GM19193 (cell line): ENCODE measurements around the gene CYP19A1.

Experiments used
- POLR2A ChIP-seq: IDR thresholded peaks from 4 replicates; pipeline ENCODE4 v1.6.1; 2011; ENCODE audit not compliant: insufficient read depth, insufficient read length; ENCODE audit errors: extremely low read depth

CYP19A1 gene

DNA sequence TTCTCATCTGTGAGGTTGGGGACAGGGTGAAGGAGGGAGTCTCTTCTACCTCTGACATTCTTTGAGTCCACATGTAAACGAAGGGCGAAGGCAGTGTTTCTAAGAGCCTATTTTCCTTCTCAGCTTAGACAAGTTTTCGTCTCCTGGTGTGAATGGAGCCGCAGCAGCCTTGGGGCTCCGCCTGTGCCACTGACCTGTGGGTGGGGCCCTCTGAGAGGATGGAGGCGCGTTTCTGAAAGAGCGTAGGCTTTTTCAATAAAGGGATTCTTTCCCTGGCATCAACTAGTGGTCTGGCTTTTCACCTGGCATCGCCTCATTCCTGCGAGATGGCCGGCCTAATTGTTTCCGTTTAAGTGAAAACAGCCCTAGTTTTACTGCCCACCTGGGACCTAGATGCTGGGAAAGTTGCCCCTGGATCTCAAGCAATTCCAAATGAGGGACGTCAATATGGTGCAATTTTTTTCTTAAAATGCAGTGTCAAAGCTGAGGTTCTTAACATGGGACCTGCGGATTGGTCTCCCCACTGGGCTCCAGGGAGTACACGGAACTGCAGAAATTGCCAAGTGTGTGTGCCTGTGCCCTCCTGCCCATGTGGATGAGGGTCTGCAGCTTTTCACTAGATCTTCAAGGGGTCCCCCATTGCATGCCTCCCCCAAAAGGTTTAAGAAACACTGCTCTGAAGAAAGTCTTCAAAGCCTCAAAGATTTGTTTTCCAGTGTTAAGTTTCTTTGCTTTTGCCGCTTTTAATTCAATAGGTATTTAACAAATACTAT is 4.0 kb upstream of the CYP19A1 start:
- TF ChIP-seq POLR2A, result no peak

DNA sequence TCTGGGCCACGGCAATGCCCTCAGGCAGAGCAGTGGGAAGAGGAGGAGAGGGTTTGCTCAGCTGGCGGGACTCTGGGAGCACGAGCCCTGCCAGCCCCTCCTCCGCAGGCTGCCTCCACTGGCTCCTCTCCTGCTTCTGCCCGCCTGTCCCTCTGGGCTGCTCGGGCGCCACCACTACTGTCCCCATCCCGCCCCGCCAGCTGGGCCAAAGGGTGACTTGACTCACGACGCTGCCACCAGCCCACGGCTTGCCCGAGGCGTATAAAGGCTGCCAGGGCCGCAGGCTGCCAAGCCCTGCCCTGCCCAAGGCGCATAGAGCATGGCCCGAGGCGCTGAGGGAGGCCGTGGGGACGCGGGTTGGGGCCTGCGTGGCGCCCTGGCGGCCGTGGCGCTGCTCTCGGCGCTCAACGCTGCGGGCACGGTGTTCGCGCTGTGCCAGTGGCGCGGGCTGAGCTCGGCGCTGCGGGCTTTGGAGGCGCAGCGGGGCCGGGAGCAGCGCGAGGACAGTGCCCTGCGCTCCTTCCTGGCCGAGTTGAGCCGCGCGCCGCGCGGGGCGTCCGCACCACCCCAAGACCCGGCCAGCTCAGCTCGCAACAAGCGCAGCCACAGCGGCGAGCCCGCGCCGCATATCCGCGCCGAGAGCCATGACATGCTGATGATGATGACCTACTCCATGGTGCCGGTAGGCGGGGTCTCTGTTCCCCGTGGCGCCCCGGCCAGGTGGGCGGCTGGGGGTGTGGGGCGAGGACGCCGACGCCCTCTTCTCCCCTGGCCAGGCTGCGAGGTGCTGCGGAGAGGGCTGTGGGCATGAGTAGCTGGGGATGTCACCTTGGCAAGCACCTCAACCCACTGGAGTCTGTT is 3.2 kb upstream of the CYP19A1 start, which contains the start of gene GLDN:
TSS of gene GLDN (plus strand) at position 290 of the 861 bp plus-strand sequence. CDS start at position 320, 30 bp downstream.
- no peak for TF ChIP-seq POLR2A

DNA sequence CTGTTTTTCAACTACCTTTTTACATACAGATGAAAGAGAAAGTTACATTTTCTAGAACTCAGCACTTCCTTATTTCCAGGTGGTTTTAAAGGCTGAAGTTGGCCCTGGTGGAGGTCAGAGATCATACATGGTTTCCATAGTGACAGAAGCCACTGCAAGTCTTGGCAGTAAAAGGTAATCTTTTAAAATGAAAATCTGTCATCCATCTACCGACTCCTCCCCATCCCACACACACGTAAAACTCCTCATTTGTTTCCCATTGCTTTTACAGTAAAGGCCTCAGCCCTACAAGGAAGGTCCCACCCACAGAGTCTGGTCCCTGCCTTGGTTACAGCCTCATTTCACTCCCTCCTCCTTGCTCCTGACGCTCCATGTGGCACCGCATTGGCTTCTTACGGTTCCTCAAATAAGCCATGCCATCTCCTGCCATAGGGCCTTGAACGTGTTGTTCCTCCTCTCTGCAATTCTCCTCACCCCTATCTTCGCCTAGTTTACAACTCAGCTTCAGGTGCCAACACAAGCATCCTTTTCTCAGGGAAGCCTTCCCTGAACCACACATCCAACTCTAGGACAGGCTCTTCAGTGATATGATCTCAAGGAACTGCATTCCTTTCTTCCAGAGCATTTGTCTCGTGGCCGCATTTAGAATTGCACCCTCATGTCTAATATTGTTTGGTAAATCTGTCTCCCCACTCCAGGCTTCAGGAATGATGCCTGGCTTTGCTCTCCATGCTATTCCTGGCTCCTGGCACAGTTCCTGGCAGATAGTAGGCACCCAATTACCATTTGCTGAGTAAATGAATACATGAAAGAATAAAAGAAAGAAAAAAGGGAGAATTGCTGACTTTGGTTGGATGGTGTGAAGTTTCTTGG is 2.6 kb downstream of the CYP19A1 start:
- no peak for TF ChIP-seq POLR2A

DNA sequence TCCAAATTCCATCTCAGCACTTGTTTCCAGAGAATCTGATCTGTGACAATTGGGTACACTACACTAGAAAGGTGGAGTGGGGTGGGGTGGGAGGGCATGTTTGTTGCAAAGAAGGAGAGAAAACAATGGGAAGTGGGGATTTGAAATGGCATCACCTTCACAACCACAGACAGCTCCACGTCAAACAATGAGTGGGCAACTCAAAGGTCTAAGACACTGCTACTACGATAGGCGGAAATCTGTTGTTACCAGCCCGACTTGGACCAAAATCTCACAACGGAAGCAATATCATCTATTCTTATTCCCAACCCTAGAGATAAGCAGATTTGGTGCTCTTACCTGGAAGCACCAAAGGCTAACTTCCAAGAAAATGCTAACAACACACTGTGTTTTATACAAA is 3.3 kb downstream of the CYP19A1 start:
- no peak for TF ChIP-seq POLR2A

DNA sequence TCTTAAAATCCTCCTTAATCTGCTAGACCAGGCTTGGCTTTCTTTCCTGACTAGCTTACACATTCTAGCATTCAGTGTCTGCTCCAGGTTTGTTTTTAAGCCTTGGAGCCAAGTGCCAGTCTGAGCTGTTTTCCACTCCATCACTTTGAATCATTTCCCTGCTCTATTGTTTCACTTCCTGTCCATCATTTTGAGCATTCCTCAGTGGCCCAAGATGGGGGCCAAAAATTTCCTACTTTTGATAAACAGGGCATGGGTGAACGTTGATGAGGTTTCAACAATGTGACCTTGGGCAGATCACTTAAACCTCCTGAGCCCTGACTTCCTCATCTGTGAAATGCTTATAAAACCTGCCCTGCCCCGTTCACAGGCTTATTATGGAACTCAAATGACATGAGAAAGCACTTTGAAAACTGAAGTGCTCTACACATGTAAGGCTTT is 4.4 kb downstream of the CYP19A1 start:
- no peak for TF ChIP-seq POLR2A

DNA sequence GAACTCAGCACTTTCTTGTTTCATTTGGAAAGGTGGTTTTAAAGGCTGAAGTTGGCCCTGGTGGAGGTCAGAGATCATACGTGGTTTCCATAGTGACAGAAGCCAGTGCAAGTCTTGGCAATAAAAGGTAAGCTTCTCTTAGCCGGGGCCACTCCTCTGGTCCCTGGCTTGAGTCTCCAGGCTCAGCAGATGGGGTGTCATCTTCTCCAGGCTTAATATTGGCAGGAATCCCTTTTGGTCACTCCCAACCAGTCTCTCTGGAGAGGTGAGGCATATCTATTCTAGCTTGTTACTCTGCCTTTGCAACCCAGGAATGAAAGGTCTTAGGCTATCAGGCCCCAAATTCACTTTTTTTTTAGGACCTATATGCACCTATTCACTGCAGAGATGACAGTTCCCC is 4.8 kb downstream of the CYP19A1 start:
- no peak for TF ChIP-seq POLR2A

DNA sequence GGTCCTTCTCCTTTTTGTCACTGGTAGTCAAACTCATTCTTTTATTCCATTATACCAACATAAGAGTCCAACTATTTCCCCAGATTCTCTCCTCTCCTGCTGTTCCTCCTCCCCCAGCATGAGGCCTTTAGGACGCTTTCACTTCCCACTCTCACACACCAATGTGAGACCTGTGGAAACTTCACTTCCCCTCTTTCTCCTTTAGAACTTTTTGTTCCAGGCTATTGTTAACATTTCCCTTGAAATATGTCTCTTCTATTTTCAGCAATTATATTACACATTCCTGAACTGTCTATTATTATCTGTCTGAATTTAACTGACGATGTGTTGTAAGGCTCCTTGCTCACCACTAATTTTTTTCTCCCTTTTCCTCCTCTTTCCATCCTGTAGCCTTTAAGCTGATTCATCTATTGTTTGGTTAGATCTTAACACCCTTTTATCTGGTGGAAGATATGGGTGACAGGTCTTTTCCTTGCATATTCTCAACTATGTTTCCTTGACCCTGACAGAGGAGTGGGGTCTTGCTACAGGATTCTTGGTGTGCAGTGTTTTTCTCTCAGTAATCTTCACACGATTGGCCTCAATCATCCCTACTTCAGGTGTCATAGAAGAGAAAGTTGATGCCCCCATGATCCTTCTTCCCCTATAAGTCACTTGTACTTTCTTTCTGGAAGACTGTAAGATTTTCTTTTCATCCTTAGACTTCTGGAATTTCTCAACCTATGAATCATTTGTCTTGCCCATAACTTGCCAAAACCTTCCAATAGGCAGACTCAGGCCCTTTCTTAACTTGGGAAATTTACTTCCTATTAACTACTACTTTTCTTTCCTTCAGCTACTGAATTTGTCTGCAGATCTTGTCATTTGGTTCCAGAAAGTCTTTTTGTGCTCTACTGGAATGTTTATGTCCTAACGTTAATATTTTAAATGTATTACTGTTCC is 5.9 kb downstream of the CYP19A1 start:
- TF ChIP-seq POLR2A, result no peak

DNA sequence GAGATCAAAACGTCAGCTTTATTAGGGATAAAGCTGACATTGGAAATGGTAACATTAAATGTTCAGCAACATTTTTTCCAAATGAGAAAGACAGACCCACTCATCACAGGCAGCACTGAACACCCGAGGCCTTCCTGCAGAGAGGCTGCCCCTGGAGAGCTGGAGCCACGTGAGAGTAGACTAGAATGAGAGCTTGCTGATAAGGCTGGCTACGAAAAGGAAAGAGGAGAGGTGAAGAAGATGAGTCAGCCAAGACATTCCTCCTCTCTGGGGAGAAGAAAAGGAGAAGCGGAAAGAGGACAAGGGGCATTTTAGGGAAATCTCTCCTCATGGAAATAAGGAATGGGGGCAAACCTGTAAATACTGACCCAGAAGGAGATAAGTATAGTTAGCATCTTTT is 7.3 kb downstream of the CYP19A1 start:
- TF ChIP-seq POLR2A, result no peak

DNA sequence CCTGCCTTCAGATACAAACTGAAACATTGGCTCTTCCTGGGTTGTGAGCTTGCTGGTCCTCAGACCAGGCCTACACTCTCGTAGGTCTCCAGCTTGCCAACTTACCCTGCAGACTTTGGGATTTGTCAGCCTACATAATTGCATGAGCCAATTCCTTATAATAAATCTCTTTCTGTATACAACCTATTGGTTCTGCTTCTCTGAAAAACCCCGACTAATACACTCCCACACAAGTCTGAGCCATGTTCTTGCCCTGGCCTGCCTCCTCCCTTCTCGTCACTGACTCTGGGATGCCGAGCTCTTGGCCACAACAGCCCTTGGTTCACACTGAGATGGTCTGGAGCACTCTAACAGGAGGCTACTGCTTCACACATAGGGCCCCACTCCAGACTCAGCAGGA is 9.5 kb downstream of the CYP19A1 start:
- no peak for TF ChIP-seq POLR2A

DNA sequence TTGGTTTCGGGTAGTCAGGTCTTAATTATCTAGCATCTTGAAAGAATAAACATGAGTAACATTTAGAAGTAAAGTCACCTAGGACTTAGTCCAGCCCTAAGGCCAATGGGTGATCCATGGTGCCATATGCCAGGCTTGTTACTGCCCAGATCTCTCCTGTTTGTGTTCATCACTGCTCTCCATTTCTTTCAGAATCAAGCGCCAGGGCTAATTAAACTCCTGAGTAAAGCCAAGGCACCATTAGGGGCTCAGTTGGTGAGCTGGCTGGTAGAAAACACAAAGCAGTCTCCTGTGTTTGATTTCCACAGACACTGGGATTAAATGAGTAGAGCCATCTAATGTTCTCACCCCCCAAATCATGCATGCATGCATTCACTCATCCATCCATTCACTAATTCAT is 11.3 kb downstream of the CYP19A1 start:
- TF ChIP-seq POLR2A, result no peak

DNA sequence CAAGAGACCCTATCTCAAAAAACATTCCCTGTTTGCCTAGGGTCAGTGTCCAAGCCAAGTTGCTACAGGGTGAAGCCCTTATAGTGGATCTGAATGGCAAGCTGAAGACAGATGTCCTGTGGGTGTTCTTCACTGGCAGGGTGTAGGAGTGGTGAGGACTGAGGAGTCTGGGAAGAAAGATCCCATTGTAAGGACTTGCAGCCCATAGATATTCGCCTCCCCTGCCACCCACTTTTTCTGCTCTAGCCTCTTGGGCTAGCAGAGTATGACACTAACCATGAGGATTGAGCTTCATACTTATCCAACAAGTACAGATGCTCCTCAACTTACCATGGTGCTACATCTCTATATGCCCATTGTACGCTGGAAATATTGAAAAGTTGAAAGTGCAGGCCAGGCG is 13.2 kb downstream of the CYP19A1 start:
- no peak for TF ChIP-seq POLR2A

DNA sequence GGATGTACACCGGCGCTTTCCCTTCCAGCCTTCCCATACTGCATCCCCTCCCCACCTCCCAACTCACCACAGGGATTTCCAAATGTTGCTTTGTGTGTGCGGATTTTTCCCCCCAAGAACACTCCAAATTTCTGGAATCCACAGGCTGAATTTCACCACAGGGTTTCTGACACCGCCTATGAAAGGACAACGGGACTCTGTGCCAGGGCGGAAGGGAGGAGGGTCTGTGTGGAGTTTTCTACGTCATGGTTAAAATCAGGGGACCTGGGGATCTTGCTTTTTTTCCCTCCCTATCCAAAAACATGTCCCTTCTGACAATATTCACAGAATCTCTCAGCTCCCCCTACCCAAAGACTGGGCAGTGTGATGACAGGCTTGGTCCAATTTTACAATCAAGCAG is 14.6 kb downstream of the CYP19A1 start:
- TF ChIP-seq POLR2A, result no peak

DNA sequence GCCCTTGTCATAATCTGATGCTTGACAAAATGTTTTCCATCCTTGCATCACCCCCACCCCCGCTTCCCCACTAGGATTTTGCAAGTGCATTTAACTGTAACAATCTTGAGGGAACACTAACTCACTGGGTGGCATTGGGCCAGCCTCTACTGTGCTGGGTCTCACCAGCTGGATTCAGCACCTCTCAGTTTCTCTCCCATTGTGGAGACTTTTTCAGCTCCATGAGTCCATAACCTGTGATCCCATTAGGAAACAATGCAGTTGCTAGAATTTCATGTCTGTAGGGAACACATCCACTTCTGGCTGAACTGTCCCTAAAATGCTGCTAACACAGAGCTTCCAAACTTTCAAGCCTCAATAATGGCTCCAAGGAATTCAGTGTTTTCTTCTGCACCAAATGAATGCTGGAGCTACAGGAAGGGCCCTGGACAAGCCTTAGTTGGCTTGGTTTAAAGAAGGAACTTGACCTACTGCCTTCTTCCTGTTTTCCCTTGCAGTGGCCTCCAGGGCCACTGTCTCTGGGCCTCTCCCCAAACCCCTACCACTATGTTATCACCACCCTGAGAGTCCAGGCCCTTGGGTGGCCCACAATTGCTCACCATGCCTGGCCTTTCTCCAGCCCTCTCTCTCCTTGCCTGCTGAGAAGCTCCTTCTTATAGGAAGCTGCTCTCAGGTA is 15.6 kb downstream of the CYP19A1 start:
- TF ChIP-seq POLR2A, result no peak
